ENCODE measurements around the gene EEF1G.
A peak's percentile ranks its signal among the peaks of the same experiment; 100 is the strongest.
"Not testable (repeated sequence)": the region's sequence is repeated elsewhere in the genome, so short reads cannot be mapped to it uniquely, and the experiment has no call there.

Gene EEF1G

GRCh38 chr11:62575837-62576236 lies 2.1 kb upstream of the EEF1G start:
- H3K4me3 ChIP-seq (ENCODE audit: low read depth, low read length) = peak overlapping the region; percentile 87
- in situ Hi-C loops (cut with HindIII; ENCODE audit: low sequenced_read_pairs) = no loop called here

GRCh38 chr11:62575156-62575555 lies 1.5 kb upstream of the EEF1G start:
- TF ChIP-seq CTCF (IDR thresholded peaks at IDR 0.05; ENCODE audit: low read depth, low read length, missing control alignments) = no peak
- DNase-seq (ENCODE audit: low read depth) = no peak
- peak overlapping the region; percentile 87 for H3K4me3 ChIP-seq (ENCODE audit: low read depth, low read length)
- in situ Hi-C loops (cut with HindIII; ENCODE audit: low sequenced_read_pairs) = no loop called here

More at GRCh38 chr11:62575837-62576236, 2.1 kb upstream of the EEF1G start:
- no peak for TF ChIP-seq CTCF (IDR thresholded peaks at IDR 0.05; ENCODE audit: low read depth, low read length, missing control alignments)
- no peak for DNase-seq (ENCODE audit: low read depth)

GRCh38 chr11:62574363-62575071 lies 826 bp upstream of the EEF1G start:
- no peak for DNase-seq (ENCODE audit: low read depth)
- peak overlapping the region; percentile 87 for H3K4me3 ChIP-seq (ENCODE audit: low read depth, low read length)
- no peak for TF ChIP-seq CTCF (IDR thresholded peaks at IDR 0.05; ENCODE audit: low read depth, low read length, missing control alignments)
- in situ Hi-C loops (cut with HindIII; ENCODE audit: low sequenced_read_pairs) = loop anchor here (5.0 kb wide), 1 partner anchor 63 kb away; no protein-coding TSS in a partner anchor

GRCh38 chr11:62573006-62573591 lies 592 bp downstream of the EEF1G start:
- no peak for TF ChIP-seq CTCF (IDR thresholded peaks at IDR 0.05; ENCODE audit: low read depth, low read length, missing control alignments)
- H3K4me3 ChIP-seq (ENCODE audit: low read depth, low read length) = peak overlapping the region; percentile 87
- no peak for DNase-seq (ENCODE audit: low read depth)
- in situ Hi-C loops (cut with HindIII; ENCODE audit: low sequenced_read_pairs) = loop anchor here (5.0 kb wide), 1 partner anchor 64 kb away; no protein-coding TSS in a partner anchor

GRCh38 chr11:62572431-62572830 lies 1.3 kb downstream of the EEF1G start:
- no peak for DNase-seq (ENCODE audit: low read depth)
- TF ChIP-seq CTCF (IDR thresholded peaks at IDR 0.05; ENCODE audit: low read depth, low read length, missing control alignments) = no peak
- in situ Hi-C loops (cut with HindIII; ENCODE audit: low sequenced_read_pairs) = loop anchor here (5.0 kb wide), 1 partner anchor 65 kb away; no protein-coding TSS in a partner anchor
- H3K4me3 ChIP-seq (ENCODE audit: low read depth, low read length) = peak overlapping the region; percentile 87

- not testable (repeated sequence) for DNase-seq (ENCODE audit: low read depth); H3K4me3 ChIP-seq (ENCODE audit: low read depth, low read length)
- in situ Hi-C loops (cut with HindIII; ENCODE audit: low sequenced_read_pairs) = loop anchor here (5.0 kb wide), 1 partner anchor 66 kb away; no protein-coding TSS in a partner anchor
Observed at GRCh38 chr11:62571493-62571892, 2.2 kb downstream of the EEF1G start.

- DNase-seq (ENCODE audit: low read depth); H3K4me3 ChIP-seq (ENCODE audit: low read depth, low read length): not testable (repeated sequence)
- in situ Hi-C loops (cut with HindIII; ENCODE audit: low sequenced_read_pairs) = loop anchor here (5.0 kb wide), 1 partner anchor 66 kb away; no protein-coding TSS in a partner anchor
Observed at GRCh38 chr11:62570903-62571302, 2.8 kb downstream of the EEF1G start.
